Chondrocyte (in vitro differentiated cells): ENCODE measurements around the gene SPNS3. TPM values are rescaled to one million over a fixed set of nuclear protein-coding genes. Genes with fewer than 3 reads are reported as not detected.

ENCODE experiments used
- DNase-seq: peaks from one replicate; pipeline ENCODE4 v3.0.0; 2021; ENCODE audit warnings: mixed read lengths, low spot score
- H3K27ac Mint-ChIP-seq: one replicate; pipeline ENCODE4 v1.8.0; 2021; ENCODE audit warnings: mild to moderate bottlenecking, moderate library complexity, mixed read lengths; ENCODE audit not compliant: unreplicated experiment
- H3K27me3 Mint-ChIP-seq: 2 replicates; pipeline ENCODE4 v1.8.0; 2021; ENCODE audit warnings: low read depth, mixed read lengths
- H3K36me3 Mint-ChIP-seq: 2 replicates; pipeline ENCODE4 v1.8.0; 2021; ENCODE audit warnings: low read depth, mixed read lengths
- H3K4me1 Mint-ChIP-seq: 2 replicates; pipeline ENCODE4 v1.8.0; 2021; ENCODE audit warnings: low read depth, mild to moderate bottlenecking, mixed read lengths
- H3K4me3 Mint-ChIP-seq: one replicate; pipeline ENCODE4 v1.8.0; 2021; ENCODE audit warnings: mild to moderate bottlenecking, moderate library complexity, mixed read lengths; ENCODE audit not compliant: unreplicated experiment
- H3K9me3 Mint-ChIP-seq: 2 replicates; pipeline ENCODE4 v1.8.0; 2021; ENCODE audit warnings: low read depth, mixed read lengths
- CTCF ChIP-seq: fragments of 200-600 bp; sonication (generic); IDR thresholded peaks from 2 replicates; pipeline ENCODE4 v1.5.0; 2021; ENCODE audit warnings: antibody characterized with exemption, mild to moderate bottlenecking, moderate library complexity
- total RNA-seq: library from RNA; stranded (reverse); gene quantifications from 3 replicates; pipeline ENCODE4 v1.2.1, GENCODE V29; 2021

SPNS3 gene
- total RNA-seq, 1 donor from 2014 or later: not detected

- H3K4me3 Mint-ChIP-seq: no peak overlapping the region
- no peak for TF ChIP-seq CTCF
- H3K9me3 Mint-ChIP-seq: no peaks in the 10 kb centered on the region
- no peak overlapping the region for H3K27ac Mint-ChIP-seq
- no peaks in the 10 kb centered on the region for H3K4me1 Mint-ChIP-seq
- no peak for DNase-seq
- peaks cover 3% of the 10 kb centered on the region for H3K27me3 Mint-ChIP-seq
- no peaks in the 10 kb centered on the region for H3K36me3 Mint-ChIP-seq
Measured at GRCh38 chr17:4532860-4533522, 99.3 kb downstream of the SPNS3 start.

- H3K9me3 Mint-ChIP-seq: no peaks in the 10 kb centered on the region
- DNase-seq: no peak
- H3K4me1 Mint-ChIP-seq: no peaks in the 10 kb centered on the region
- TF ChIP-seq CTCF: no peak
- H3K36me3 Mint-ChIP-seq: no peaks in the 10 kb centered on the region
- H3K27me3 Mint-ChIP-seq: peaks cover 3% of the 10 kb centered on the region
- H3K4me3 Mint-ChIP-seq: no peak overlapping the region
- no peak overlapping the region for H3K27ac Mint-ChIP-seq
Measured at GRCh38 chr17:4533523-4534504, 100.1 kb downstream of the SPNS3 start.

- no peaks in the 10 kb centered on the region for H3K36me3 Mint-ChIP-seq
Measured at GRCh38 chr17:4534515-4534914, 100.8 kb downstream of the SPNS3 start.

GRCh38 chr17:4534928-4535666 lies 101.4 kb downstream of the SPNS3 start:
- H3K27ac Mint-ChIP-seq: no peak overlapping the region
- TF ChIP-seq CTCF: no peak
- H3K4me3 Mint-ChIP-seq: no peak overlapping the region

More at GRCh38 chr17:4534515-4534914, 100.8 kb downstream of the SPNS3 start:
- no peak overlapping the region for H3K27ac Mint-ChIP-seq
- DNase-seq: no peak
- peaks cover 3% of the 10 kb centered on the region for H3K27me3 Mint-ChIP-seq
- TF ChIP-seq CTCF: no peak
- no peak overlapping the region for H3K4me3 Mint-ChIP-seq
- H3K9me3 Mint-ChIP-seq: no peaks in the 10 kb centered on the region
- H3K4me1 Mint-ChIP-seq: no peaks in the 10 kb centered on the region

More at GRCh38 chr17:4534928-4535666, 101.4 kb downstream of the SPNS3 start:
- no peaks in the 10 kb centered on the region for H3K4me1 Mint-ChIP-seq
- DNase-seq: no peak
- H3K9me3 Mint-ChIP-seq: no peaks in the 10 kb centered on the region
- peaks cover 3% of the 10 kb centered on the region for H3K27me3 Mint-ChIP-seq
- H3K36me3 Mint-ChIP-seq: peaks cover 3% of the 10 kb centered on the region
